Lung (tissue), 16 donors: ENCODE measurements around the gene ZMYND12. TPM values are rescaled to one million over a fixed set of nuclear protein-coding genes. Genes with fewer than 3 reads are reported as not detected.
"Not testable (repeated sequence)": the region's sequence is repeated elsewhere in the genome, so short reads cannot be mapped to it uniquely, and the experiment has no call there.

Experiments
- ATAC-seq: fragments of 200-7000 bp; cut with Tn5 transposase; one replicate; pipeline ENCODE4 v1.9.1; 2020; ENCODE audit warnings: moderate number of reproducible peaks; ENCODE audit not compliant: insufficient read depth, low FRiP score
- DNase-seq, 3 donors: peaks; one replicate each; pipeline ENCODE4 v3.0.0-alpha.2; 2013 to 2017
- H3K27ac ChIP-seq, 2 donors: one replicate each; pipeline ENCODE4 v1.5.1; 2013; ENCODE audit warnings: mild to moderate bottlenecking in 2 of 2, moderate library complexity in 2 of 2, control low read depth in 1 of 2, inconsistent platforms in 1 of 2, low read depth in 1 of 2, low read length in 1 of 2
- H3K27me3 ChIP-seq, 3 donors: one replicate each; pipeline ENCODE4 v1.5.1; 2013; ENCODE audit warnings: low read length in 2 of 3; ENCODE audit not compliant: control insufficient read depth in 3 of 3, insufficient read depth in 3 of 3
- H3K36me3 ChIP-seq, 4 donors: one replicate each; pipeline ENCODE4 v1.5.1; 2013; ENCODE audit warnings: low read length in 4 of 4, mild to moderate bottlenecking in 1 of 4, moderate library complexity in 1 of 4; ENCODE audit not compliant: control insufficient read depth in 4 of 4, insufficient read depth in 4 of 4
- H3K4me1 ChIP-seq, 5 donors: one replicate each; pipeline ENCODE4 v1.5.1; 2013; ENCODE audit warnings: low read length in 5 of 5, mild to moderate bottlenecking in 2 of 5, moderate library complexity in 1 of 5; ENCODE audit not compliant: control insufficient read depth in 5 of 5, insufficient read depth in 5 of 5
- H3K4me3 ChIP-seq: one replicate; pipeline ENCODE4 v1.5.1; 2013; ENCODE audit warnings: mild to moderate bottlenecking, control low read depth, moderate library complexity
- H3K9ac ChIP-seq, 2 donors: one replicate each; pipeline ENCODE4 v1.5.1; 2013; ENCODE audit warnings: low read length in 2 of 2, control low read depth in 1 of 2; ENCODE audit not compliant: insufficient read depth in 1 of 2
- H3K9me3 ChIP-seq, 4 donors: one replicate each; pipeline ENCODE4 v1.5.1; 2013; ENCODE audit warnings: low read length in 3 of 4, mild to moderate bottlenecking in 1 of 4, moderate library complexity in 1 of 4; ENCODE audit not compliant: control insufficient read depth in 4 of 4, insufficient read depth in 3 of 4
- WGBS, 2 donors: extraction: QIAGEN DNeasy Blood & Tissue Kit; methylation state at CpG; one replicate each; pipeline ENCODE4 v1.1.7; 2013; 5-methylcytosine and 5-hydroxymethylcytosine counted together
- long read RNA-seq, 5 donors: transcript quantifications; one replicate each; lab custom pipeline, GENCODE V29; 2026
- polyA plus RNA-seq, 2 donors: library from polyadenylated mRNA; stranded (reverse); fragments of 200-250 nt; gene quantifications; one replicate each; pipeline ENCODE4 v1.2.1, GENCODE V29; 2013
- total RNA-seq, 2 donors: library from RNA; depleted of rRNA in 1 of 2; stranded (reverse); fragments of >200 nt in 1 of 2; gene quantifications; one replicate each; pipeline ENCODE4 v1.2.1, GENCODE V29; 2014 to 2021
- TF ChIP-seq, protein P1 (sequence below): IDR thresholded peaks from 2 replicates; pipeline ENCODE4 v1.5.1; 2012; ENCODE audit warnings: mild to moderate bottlenecking; ENCODE audit errors: control extremely low read depth, extremely low read depth
- donor health status: control.
- donor health status: control.
- donor health status: Bipolar disorder and iron deficiency.
- donor health status: healthy.
- donor health status: DM: yes; HTN: yes; CAD: no.

Gene ZMYND12, protein sequence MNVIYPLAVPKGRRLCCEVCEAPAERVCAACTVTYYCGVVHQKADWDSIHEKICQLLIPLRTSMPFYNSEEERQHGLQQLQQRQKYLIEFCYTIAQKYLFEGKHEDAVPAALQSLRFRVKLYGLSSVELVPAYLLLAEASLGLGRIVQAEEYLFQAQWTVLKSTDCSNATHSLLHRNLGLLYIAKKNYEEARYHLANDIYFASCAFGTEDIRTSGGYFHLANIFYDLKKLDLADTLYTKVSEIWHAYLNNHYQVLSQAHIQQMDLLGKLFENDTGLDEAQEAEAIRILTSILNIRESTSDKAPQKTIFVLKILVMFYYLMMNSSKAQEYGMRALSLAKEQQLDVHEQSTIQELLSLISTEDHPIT
- total RNA-seq (1 to 10 TPM; 6.6 to 9.1 TPM), polyA plus RNA-seq (1 to 10 TPM; 3.9 to 5.4 TPM)
- long read RNA-seq, donor 1, result 0 reads
- long read RNA-seq, donor 2, result 0 reads
- long read RNA-seq, donor 3, result 0 reads
- long read RNA-seq, donor 4, result 0 reads
- long read RNA-seq, donor 5, result 0 reads

DNA sequence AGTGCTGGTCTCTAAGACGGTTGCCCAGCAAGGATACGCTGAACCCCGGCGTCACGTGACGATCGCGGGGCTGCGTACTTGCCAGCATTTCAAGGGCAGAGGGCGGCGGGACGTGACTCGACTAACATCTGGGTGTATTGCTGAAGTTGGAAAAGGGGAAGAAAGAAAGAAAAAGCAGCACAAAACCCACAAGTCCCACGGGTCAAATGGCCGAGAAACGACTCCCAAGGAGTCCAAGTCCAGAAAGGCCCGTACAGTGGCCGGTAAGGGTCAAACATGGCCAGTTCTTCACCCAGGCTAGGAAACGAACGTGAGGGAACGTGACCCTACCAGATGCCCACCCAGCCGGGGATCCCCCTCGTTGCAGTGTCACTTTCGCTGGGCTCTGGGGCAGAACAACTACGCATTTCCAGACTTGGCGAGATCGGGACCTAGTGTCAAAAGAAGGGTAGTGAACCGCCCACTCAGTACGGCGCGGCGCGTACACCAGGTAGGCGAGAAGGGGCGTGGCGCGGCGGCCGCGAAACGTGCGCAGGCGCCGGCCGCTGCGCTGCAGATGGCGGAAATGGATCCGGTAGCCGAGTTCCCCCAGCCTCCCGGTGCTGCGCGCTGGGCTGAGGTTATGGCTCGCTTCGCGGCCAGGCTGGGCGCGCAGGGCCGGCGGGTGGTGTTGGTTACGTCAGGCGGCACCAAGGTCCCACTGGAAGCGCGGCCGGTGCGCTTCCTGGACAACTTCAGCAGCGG is at the start of gene ZMYND12, which contains the start of gene PPCS:
Gene ZMYND12 (minus strand): TSS at position 13 of the 744 bp plus-strand sequence. CDS start 25 bp downstream, outside the sequence.
Gene PPCS (plus strand): TSS at position 534 of the 744 bp plus-strand sequence. CDS start 23 bp downstream, at position 557.
- H3K9ac ChIP-seq, result peak within 1 kb of the TSS; percentile 85 to 89
- no peaks in the 10 kb centered on the region for H3K9me3 ChIP-seq
- TF ChIP-seq, protein P1, sequence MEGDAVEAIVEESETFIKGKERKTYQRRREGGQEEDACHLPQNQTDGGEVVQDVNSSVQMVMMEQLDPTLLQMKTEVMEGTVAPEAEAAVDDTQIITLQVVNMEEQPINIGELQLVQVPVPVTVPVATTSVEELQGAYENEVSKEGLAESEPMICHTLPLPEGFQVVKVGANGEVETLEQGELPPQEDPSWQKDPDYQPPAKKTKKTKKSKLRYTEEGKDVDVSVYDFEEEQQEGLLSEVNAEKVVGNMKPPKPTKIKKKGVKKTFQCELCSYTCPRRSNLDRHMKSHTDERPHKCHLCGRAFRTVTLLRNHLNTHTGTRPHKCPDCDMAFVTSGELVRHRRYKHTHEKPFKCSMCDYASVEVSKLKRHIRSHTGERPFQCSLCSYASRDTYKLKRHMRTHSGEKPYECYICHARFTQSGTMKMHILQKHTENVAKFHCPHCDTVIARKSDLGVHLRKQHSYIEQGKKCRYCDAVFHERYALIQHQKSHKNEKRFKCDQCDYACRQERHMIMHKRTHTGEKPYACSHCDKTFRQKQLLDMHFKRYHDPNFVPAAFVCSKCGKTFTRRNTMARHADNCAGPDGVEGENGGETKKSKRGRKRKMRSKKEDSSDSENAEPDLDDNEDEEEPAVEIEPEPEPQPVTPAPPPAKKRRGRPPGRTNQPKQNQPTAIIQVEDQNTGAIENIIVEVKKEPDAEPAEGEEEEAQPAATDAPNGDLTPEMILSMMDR, result no peak
- no peaks in the 10 kb centered on the region for H3K27me3 ChIP-seq
- H3K36me3 ChIP-seq, result peaks cover 2 to 17% (median 5%) of the 10 kb centered on the region in 4 donors
- H3K4me1 ChIP-seq, result peaks cover 0 to 13% (median 4%) of the 10 kb centered on the region in 5 donors
- H3K4me3 ChIP-seq, result peak within 1 kb of the TSS; percentile 83
- WGBS, 2 donors, result 1% methylated on average over 66 of the region's 66 CpGs
- peak; percentile 95 for ATAC-seq
- DNase-seq, result peak; percentile 87 to 93 (median 90)
- peak within 1 kb of the TSS; percentile 94 to 95 for H3K27ac ChIP-seq

DNA sequence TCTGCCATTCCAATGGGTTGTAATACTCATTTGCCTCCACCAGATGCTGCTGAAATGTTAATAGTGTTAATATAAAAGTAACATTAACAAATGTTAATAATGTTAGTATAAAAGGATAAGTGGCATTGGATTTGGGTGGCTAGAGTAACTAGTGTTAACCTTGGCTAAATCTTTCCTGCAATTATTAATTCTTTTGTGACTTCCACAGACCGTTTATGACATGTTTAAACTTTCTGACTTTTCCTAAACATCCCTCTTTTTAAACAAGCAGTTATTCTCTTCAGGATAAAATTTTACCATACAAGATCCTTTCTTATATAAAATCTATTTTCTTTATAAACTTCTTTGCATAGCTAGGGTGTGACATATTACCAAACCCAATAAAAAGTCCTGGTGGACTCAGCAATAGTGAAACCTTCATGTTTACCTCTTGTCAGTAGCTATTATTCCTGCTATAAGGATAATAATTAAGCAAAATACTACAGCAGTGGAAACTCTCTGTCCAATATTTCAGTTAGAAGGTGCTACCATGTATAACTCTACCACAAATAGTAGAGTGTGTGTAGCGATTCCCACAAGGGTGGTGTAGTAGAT is 48.8 kb upstream of the ZMYND12 start:
- DNase-seq, result no peak
- WGBS, 2 donors, result 95 to 96% methylated on average over 2 of the region's 2 CpGs
- ATAC-seq, result no peak
- Histone ChIP-seq H3K36me3 (peaks cover 3 to 7% (median 4%) of the 10 kb centered on the region in 4 donors), H3K4me1 (no peaks in the 10 kb centered on the region), H3K27ac (no peak overlapping the region), H3K9ac (no peak overlapping the region), H3K4me3 (no peak overlapping the region), H3K27me3 (no peaks in the 10 kb centered on the region), H3K9me3 (peaks cover 4 to 37% (median 19%) of the 10 kb centered on the region in 4 donors)
- TF ChIP-seq, protein P1, result no peak

DNA sequence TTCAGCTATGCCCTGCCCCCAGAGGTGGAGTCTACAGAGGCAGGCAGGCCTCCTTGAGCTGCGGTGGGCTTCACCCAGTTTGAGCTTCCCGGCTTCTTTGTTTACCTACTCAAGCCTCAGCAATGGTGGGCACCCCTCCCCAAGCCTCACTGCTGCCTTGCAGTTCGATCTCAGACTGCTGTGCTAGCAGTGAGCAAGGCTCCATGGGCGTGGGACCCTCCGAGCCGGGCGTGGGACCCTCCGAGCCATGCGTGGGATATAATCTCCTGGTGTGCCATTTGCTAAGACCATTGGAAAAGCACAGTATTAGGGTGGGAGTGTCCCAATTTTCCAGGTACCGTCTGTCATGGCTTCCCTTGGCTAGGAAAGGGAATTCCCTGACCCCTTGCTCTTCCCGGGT is 46.2 kb upstream of the ZMYND12 start:
- H3K4me1 ChIP-seq, H3K9ac ChIP-seq, H3K27me3 ChIP-seq, ATAC-seq, H3K4me3 ChIP-seq, H3K27ac ChIP-seq, DNase-seq: not testable (repeated sequence)
- 92 to 93% methylated on average over 11 of the region's 11 CpGs for WGBS, 2 donors
- peaks cover 0 to 20% (median 14%) of the 10 kb centered on the region in 4 donors for H3K9me3 ChIP-seq
- H3K36me3 ChIP-seq, result peaks cover 0 to 11% (median 5%) of the 10 kb centered on the region in 4 donors
